ENCODE results near the gene ZCCHC12. TPM values are rescaled to one million over a fixed set of nuclear protein-coding genes. Genes with fewer than 3 reads are reported as not detected.
"Not testable (repeated sequence)": the region's sequence is repeated elsewhere in the genome, so short reads cannot be mapped to it uniquely, and the experiment has no call there.

The ZCCHC12 gene
- total RNA-seq = under 0.01 TPM in 1 of 2 replicates, not detected in the other

GRCh38 chrX:118823263-118824172 is at the start of gene ZCCHC12:
ZCCHC12 (plus strand) TSS chrX:118823824; CDS start chrX:118825245, 1,421 bp downstream.
- peak in 1 of 2 donors; percentile 50 for DNase-seq (ENCODE audit: low read depth in 2 of 2)

GRCh38 chrX:118779581-118779980 is 44.0 kb upstream of the ZCCHC12 start:
- no peak for DNase-seq (ENCODE audit: low read depth in 2 of 2)

- DNase-seq (ENCODE audit: low read depth in 2 of 2) = no peak
Measured at GRCh38 chrX:118780509-118780908, 43.1 kb upstream of the ZCCHC12 start.

GRCh38 chrX:118780911-118781310 is 42.7 kb upstream of the ZCCHC12 start:
- peak in 1 of 2 donors; percentile 9 for DNase-seq (ENCODE audit: low read depth in 2 of 2)

GRCh38 chrX:118795528-118796280 is 27.9 kb upstream of the ZCCHC12 start:
- peak in 1 of 2 donors; percentile 40 for DNase-seq (ENCODE audit: low read depth in 2 of 2)

- DNase-seq (ENCODE audit: low read depth in 2 of 2) = peak in 1 of 2 donors; percentile 21
Measured at GRCh38 chrX:118802857-118803256, 20.8 kb upstream of the ZCCHC12 start.

GRCh38 chrX:118807151-118808017 is 16.2 kb upstream of the ZCCHC12 start:
- peak; percentile 31 to 51 for DNase-seq (ENCODE audit: low read depth in 2 of 2)

GRCh38 chrX:118817257-118817656 is 6.4 kb upstream of the ZCCHC12 start:
- DNase-seq (ENCODE audit: low read depth in 2 of 2) = not testable (repeated sequence)

GRCh38 chrX:118824173-118824730 is 628 bp downstream of the ZCCHC12 start:
- no peak for DNase-seq (ENCODE audit: low read depth in 2 of 2)

GRCh38 chrX:118825227-118825626 is 1.6 kb downstream of the ZCCHC12 start:
- no peak for DNase-seq (ENCODE audit: low read depth in 2 of 2)

GRCh38 chrX:118839334-118839958 is 15.8 kb downstream of the ZCCHC12 start:
- DNase-seq (ENCODE audit: low read depth in 2 of 2) = peak; percentile 5 to 47

GRCh38 chrX:118847676-118848075 is 24.1 kb downstream of the ZCCHC12 start:
- peak; percentile 36 to 59 for DNase-seq (ENCODE audit: low read depth in 2 of 2)

GRCh38 chrX:118853596-118853995 is 30.0 kb downstream of the ZCCHC12 start:
- no peak for DNase-seq (ENCODE audit: low read depth in 2 of 2)

GRCh38 chrX:118855681-118856310 is 32.2 kb downstream of the ZCCHC12 start:
- DNase-seq (ENCODE audit: low read depth in 2 of 2) = no peak

GRCh38 chrX:118857006-118857405 is 33.4 kb downstream of the ZCCHC12 start:
- DNase-seq (ENCODE audit: low read depth in 2 of 2) = no peak

GRCh38 chrX:118861338-118861737 is 37.7 kb downstream of the ZCCHC12 start:
- DNase-seq (ENCODE audit: low read depth in 2 of 2) = no peak

GRCh38 chrX:118862091-118862490 is 38.5 kb downstream of the ZCCHC12 start:
- no peak for DNase-seq (ENCODE audit: low read depth in 2 of 2)

GRCh38 chrX:118862979-118863378 is 39.4 kb downstream of the ZCCHC12 start:
- no peak for DNase-seq (ENCODE audit: low read depth in 2 of 2)

GRCh38 chrX:118864063-118864635 is 40.5 kb downstream of the ZCCHC12 start:
- no peak for DNase-seq (ENCODE audit: low read depth in 2 of 2)

- no peak for DNase-seq (ENCODE audit: low read depth in 2 of 2)
Measured at GRCh38 chrX:118865231-118865630, 41.6 kb downstream of the ZCCHC12 start.
